IPS-18c (cell line): ENCODE results near the gene FOSL2.
A peak's percentile ranks its signal among the peaks of the same experiment; 100 is the strongest.

ENCODE experiments used
- H3K4me3 ChIP-seq: 2 replicates; pipeline ENCODE4 v1.7.0; 2013; ENCODE audit warnings: low read depth, mild to moderate bottlenecking, low read length, moderate library complexity; ENCODE audit not compliant: insufficient read depth
- H3K9me3 ChIP-seq: one replicate; pipeline ENCODE4 v1.6.1; 2013; ENCODE audit warnings: mild to moderate bottlenecking, low read length, moderate library complexity; ENCODE audit not compliant: control insufficient read depth, insufficient read depth

The FOSL2 gene

DNA sequence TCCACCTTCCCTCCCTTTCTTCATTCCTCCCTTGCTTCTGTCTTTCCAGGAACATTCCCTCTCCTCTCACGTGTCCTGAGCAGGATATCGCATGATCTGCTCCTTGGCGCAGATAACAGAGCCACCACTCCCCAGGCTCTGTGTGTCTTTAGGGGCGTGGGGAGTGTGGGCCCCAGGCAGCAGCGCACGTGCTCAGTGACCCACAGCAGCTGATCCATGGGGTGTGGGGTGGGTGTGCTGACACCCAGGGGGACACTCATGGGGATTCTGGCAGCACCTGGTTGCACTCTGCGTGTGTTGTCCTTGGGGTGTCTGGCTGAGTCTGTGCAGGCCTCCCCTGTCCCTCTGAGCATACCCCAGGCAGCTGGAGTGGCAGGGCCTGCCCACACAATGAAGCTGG is 9.9 kb upstream of the FOSL2 start:
- no peaks in the 10 kb centered on the region for H3K9me3 ChIP-seq
- no peak overlapping the region for H3K4me3 ChIP-seq

DNA sequence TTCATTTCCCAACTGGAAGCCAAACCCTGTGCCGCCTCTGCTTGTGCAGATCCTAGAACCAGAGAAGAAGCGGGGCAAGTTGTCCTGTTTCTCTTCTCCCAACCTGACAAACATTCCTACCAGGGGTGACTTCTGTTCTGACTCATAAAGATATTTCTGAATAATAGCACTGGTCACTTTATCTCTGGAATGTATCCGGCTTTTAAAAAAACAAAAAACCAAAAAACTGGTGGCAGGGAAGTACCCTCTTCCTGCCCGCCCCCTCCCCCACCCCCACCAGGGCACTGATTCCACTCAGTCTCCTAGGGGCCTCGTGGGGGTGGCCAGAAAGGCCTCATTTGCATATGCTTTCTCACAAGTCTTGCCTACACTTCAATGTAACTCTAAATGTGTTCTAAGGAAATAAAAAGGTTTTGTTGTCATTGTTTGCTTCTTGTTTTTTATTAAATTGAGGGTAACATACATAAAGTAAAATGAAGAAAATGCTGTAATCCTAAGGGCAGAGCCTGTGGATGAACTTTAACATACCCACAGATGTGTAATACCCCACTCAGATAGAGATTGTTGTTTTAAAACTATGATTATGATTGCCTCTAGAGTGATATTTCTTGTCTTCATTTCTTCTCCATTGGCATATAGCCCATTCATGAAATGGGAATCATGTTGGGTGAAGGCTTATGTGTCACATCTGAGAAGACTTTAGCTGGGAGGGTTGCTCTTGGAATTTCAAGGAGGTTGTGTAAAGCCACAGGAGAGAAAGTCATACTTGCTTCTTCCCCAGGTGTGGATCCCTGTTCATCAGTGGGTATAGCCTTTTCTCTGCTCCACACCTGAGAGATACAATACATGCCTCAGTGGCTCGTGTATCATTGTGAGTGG is 5.3 kb upstream of the FOSL2 start:
- H3K4me3 ChIP-seq: no peak overlapping the region
- H3K9me3 ChIP-seq: no peaks in the 10 kb centered on the region

GRCh38 chr2:28389399-28390240 is 3.0 kb upstream of the FOSL2 start:
- peak overlapping the region; percentile 67 for H3K4me3 ChIP-seq
- no peaks in the 10 kb centered on the region for H3K9me3 ChIP-seq

- Histone ChIP-seq H3K9me3 (no peaks in the 10 kb centered on the region), H3K4me3 (peak overlapping the region; percentile 67)
Measured at GRCh38 chr2:28390241-28390745, 2.4 kb upstream of the FOSL2 start.

GRCh38 chr2:28390746-28391563 is 1.7 kb upstream of the FOSL2 start:
- H3K9me3 ChIP-seq: no peaks in the 10 kb centered on the region
- H3K4me3 ChIP-seq: peak overlapping the region; percentile 67

DNA sequence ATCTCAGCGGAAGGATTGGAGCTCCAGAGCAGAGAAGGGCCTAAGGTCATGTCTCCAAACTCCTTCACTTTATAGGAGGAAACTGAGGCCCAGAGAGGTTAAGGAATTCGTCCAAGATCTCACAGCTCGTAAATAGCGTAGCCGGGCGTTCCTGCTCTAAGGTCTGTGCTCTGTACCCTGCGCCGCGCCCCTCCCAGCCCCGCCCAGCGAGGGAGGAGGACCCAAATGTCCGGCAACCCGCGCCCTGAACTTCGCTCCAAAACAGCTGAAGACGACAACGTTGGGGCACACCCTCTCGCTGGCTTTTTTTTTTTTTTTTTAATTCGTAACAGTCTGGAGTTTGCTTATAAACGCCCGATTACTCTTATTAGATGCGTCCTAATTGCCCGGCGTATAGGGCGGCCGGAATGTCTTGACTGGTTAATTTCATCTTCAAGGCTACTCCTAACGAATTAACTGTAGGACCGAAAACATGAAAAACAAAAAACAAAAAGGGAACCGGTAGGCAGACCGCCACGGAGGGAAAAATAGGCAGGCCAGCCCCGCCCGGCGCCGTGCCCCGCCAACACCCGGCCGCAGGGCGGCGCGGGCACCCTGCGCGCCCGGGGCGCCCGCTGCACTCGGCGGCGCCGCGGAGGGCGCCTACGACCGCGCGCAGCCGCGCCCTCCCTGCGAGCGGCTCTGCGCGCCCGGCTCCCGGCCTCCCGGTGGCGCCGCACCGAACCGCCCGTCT is 928 bp upstream of the FOSL2 start:
- no peaks in the 10 kb centered on the region for H3K9me3 ChIP-seq

GRCh38 chr2:28393114-28393836 is 617 bp downstream of the FOSL2 start:
- no peaks in the 10 kb centered on the region for H3K9me3 ChIP-seq
- peak overlapping the region; percentile 66 for H3K4me3 ChIP-seq

More for the DNA sequence above, 928 bp upstream of the FOSL2 start:
- H3K4me3 ChIP-seq: peak overlapping the region; percentile 67

DNA sequence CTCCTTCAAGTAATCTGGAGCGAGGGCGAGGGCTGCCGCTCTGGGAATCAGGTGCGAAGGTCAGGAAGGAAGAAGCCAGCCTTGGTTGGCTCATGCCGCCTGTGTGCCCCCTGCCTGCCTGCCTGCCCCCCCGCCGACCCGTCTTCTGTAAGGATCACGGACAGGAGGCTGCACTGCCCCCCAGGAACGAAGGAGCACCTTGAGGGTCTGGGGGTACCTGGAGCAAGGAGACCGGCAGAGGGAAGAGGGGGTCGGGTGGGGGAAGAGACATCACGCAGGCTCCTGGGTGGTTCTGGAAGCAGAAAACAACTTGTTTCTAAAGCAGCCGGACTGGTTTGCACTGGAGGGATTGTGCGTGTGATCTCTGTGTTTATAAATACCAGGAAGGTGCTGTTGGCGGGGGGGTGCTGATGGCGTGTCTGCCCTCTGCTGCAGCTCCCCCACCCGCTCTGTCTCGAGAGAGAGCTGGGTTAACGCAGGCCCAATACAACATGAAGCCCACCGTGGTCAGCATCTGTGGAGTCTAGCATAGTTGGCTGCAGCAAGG is 1.7 kb downstream of the FOSL2 start:
- no peaks in the 10 kb centered on the region for H3K9me3 ChIP-seq
- peak overlapping the region; percentile 30 for H3K4me3 ChIP-seq

DNA sequence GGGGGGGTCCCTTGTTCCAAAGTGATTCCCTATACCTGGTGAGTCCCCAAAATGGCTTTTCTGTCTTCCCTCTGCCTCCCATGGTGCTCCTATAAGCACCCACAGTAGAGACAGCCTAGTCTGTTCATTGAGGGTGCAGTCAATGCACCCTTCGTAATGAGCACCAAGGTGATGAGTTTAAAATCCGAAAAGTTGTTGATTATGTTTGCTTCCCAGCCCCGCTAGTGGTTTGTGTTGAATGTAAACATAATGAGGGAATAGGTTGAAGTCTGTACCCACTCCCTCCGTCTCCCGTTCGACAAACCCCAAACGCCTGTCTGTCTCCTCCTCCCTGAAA is 2.3 kb downstream of the FOSL2 start:
- Histone ChIP-seq H3K9me3 (no peaks in the 10 kb centered on the region), H3K4me3 (peak overlapping the region; percentile 30; the same call in 1 of the 2 replicates)

- Histone ChIP-seq H3K4me3 (no peak overlapping the region), H3K9me3 (no peaks in the 10 kb centered on the region)
Measured at GRCh38 chr2:28395334-28396061, 2.8 kb downstream of the FOSL2 start.

DNA sequence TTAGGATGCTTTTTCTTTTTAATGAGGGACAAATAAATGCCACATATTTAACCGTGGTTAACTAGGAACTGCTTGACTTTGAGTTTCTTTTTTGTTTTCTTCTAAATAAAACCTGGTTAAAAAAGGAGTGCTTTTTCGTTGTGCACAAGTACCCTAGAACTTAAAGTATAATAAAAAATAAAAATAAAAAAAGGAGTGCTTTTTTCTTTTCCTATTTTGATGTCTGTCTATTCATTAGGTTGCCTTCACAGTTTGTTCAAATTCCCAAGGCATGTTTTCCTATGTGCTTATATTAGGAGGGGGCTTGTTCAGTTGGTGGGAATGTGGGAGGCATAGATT is 4.4 kb downstream of the FOSL2 start:
- Histone ChIP-seq H3K4me3 (no peak overlapping the region), H3K9me3 (no peaks in the 10 kb centered on the region)

- Histone ChIP-seq H3K9me3 (no peaks in the 10 kb centered on the region), H3K4me3 (no peak overlapping the region)
Measured at GRCh38 chr2:28398101-28398834, 5.6 kb downstream of the FOSL2 start.

DNA sequence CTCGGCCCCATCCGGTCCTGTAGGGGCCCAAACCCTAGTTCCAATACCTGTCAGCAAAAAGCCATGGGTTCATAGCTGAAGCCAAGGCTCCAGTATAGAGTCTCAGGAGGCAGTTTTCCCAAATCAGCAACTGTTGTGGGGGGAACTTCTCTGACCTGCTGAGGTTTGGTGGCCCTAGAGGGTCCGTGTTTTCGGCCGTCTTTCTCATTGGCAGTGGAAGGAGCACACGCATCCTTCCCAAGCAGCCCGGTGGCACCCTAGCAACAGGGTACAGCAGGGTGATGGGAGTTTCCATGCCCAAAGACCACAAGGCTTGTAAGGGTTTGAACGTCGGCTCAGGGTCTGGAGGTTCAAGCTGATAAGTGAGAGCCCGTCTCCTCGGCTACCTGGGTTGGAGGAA is 6.6 kb downstream of the FOSL2 start:
- Histone ChIP-seq H3K4me3 (no peak overlapping the region), H3K9me3 (no peaks in the 10 kb centered on the region)

DNA sequence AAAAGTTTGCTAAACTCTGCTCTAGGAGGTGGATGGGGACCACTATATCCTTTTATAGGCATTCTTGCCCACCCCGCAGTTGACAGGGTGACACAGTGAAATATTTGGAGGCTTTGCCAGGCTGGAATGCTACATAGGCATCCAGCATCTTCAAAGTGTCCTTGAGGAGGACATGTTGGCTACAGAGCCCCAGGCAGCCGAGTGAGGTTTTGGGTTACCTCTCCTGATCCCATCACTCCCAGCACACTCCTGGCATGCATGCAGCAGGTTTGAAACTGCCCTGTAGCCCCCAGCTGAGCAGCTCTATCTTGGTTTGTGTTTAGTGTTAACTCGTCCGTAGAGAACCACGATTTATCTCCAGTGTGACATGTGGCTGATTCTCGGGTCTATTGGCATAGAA is 7.3 kb downstream of the FOSL2 start:
- H3K9me3 ChIP-seq: no peaks in the 10 kb centered on the region

DNA sequence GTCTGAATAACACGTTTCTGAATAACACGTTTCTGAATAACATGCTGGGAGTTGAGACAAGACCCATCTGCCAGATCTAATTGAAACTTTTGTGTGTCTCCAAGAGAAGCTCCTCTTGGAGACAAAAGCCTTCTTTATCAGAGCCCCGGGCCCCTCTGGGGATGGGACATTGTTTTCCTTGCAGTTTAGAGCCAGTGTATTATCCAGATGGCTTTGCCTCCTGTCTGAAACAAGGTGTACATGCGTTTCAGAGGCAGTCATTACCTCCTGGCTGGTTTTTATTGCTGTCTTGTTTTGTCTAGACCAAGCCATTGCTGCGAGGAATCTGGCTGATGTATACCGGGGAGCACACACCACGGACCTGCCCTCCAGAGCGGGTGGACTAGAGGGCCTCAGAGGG is 7.8 kb downstream of the FOSL2 start:
- H3K9me3 ChIP-seq: no peaks in the 10 kb centered on the region
- no peak overlapping the region for H3K4me3 ChIP-seq

More for the DNA sequence above, 7.3 kb downstream of the FOSL2 start:
- H3K4me3 ChIP-seq: no peak overlapping the region
